KMS-11 (cell line): ENCODE results near the gene EFCAB12.

Experiments used
- H2AFZ ChIP-seq: fragments of 200-600 bp; sonication (generic); 2 replicates; pipeline ENCODE4 v1.6.1; 2016; ENCODE audit warnings: antibody characterized with exemption, mixed run types, low read depth
- H3K27ac ChIP-seq: fragments of 200-600 bp; sonication (generic); 2 replicates; pipeline ENCODE4 v1.6.1; 2016; ENCODE audit warnings: mild to moderate bottlenecking, mixed run types
- H3K27me3 ChIP-seq: fragments of 200-600 bp; sonication (generic); 2 replicates; pipeline ENCODE4 v1.6.1; 2017; ENCODE audit warnings: mild to moderate bottlenecking, low read depth, mixed run types, moderate library complexity; ENCODE audit not compliant: insufficient read depth
- H3K36me3 ChIP-seq: fragments of 200-600 bp; sonication (generic); 2 replicates; pipeline ENCODE4 v1.6.1; 2017; ENCODE audit warnings: mild to moderate bottlenecking, mixed run types; ENCODE audit not compliant: insufficient read depth
- H3K4me1 ChIP-seq: fragments of 200-600 bp; sonication (generic); 2 replicates; pipeline ENCODE4 v1.6.1; 2016; ENCODE audit warnings: mild to moderate bottlenecking, low read depth, mixed run types; ENCODE audit not compliant: poor library complexity, severe bottlenecking
- H3K4me2 ChIP-seq: fragments of 200-600 bp; sonication (generic); 2 replicates; pipeline ENCODE4 v1.7.0; 2016; ENCODE audit warnings: mild to moderate bottlenecking, mixed run types
- H3K4me3 ChIP-seq: fragments of 200-600 bp; sonication (generic); IDR thresholded peaks from 2 replicates; pipeline ENCODE4 v1.6.1; 2017; ENCODE audit warnings: low read depth, low read length, mixed read lengths; ENCODE audit not compliant: insufficient read depth
- H3K79me2 ChIP-seq: fragments of 200-600 bp; sonication (generic); 2 replicates; pipeline ENCODE4 v1.6.1; 2016; ENCODE audit warnings: low read depth, mixed run types; ENCODE audit not compliant: insufficient read depth
- H3K9ac ChIP-seq: fragments of 200-600 bp; sonication (generic); 2 replicates; pipeline ENCODE4 v1.6.1; 2016; ENCODE audit warnings: mild to moderate bottlenecking, mixed run types
- H4K20me1 ChIP-seq: fragments of 200-600 bp; sonication (generic); 2 replicates; pipeline ENCODE4 v1.6.1; 2016; ENCODE audit warnings: mild to moderate bottlenecking, mixed run types; ENCODE audit not compliant: insufficient read depth
- TF ChIP-seq, protein P1 (sequence below): fragments of 200-600 bp; sonication (generic); conservative IDR thresholded peaks from 2 replicates; pipeline ENCODE4 v1.6.1; 2017; ENCODE audit warnings: low read depth, mild to moderate bottlenecking, antibody characterized with exemption, low read length, moderate library complexity, mixed read lengths

Gene EFCAB12

DNA sequence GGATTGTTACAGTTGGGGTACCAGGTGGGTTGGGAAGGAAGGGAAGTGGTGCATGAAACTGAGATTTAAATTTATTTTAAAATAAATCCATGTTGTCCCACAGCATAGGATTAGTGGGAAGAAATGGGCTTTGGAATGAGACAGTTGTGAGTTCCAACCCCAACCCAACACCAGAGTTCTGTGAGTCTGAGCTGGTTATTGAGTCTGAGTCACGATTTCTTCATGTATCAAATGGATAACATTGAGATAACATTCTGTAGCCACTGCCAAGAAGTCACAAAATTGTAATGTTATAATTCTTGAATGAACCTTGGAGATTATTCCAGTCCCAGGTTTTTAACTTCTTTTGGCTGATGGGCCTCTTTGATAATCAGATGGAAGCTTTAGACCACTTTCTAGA is 25.3 kb upstream of the EFCAB12 start:
- Histone ChIP-seq H4K20me1 (no peaks in the 10 kb centered on the region), H3K4me1 (no peaks in the 10 kb centered on the region), H3K36me3 (no peaks in the 10 kb centered on the region), H3K9ac (no peak overlapping the region), H3K4me2 (no peak overlapping the region), H3K79me2 (no peaks in the 10 kb centered on the region), H3K27ac (no peak overlapping the region), H2AFZ (no peak overlapping the region), H3K4me3 (no peak overlapping the region), H3K27me3 (no peaks in the 10 kb centered on the region)
- TF ChIP-seq, protein P1, sequence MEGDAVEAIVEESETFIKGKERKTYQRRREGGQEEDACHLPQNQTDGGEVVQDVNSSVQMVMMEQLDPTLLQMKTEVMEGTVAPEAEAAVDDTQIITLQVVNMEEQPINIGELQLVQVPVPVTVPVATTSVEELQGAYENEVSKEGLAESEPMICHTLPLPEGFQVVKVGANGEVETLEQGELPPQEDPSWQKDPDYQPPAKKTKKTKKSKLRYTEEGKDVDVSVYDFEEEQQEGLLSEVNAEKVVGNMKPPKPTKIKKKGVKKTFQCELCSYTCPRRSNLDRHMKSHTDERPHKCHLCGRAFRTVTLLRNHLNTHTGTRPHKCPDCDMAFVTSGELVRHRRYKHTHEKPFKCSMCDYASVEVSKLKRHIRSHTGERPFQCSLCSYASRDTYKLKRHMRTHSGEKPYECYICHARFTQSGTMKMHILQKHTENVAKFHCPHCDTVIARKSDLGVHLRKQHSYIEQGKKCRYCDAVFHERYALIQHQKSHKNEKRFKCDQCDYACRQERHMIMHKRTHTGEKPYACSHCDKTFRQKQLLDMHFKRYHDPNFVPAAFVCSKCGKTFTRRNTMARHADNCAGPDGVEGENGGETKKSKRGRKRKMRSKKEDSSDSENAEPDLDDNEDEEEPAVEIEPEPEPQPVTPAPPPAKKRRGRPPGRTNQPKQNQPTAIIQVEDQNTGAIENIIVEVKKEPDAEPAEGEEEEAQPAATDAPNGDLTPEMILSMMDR: no peak

DNA sequence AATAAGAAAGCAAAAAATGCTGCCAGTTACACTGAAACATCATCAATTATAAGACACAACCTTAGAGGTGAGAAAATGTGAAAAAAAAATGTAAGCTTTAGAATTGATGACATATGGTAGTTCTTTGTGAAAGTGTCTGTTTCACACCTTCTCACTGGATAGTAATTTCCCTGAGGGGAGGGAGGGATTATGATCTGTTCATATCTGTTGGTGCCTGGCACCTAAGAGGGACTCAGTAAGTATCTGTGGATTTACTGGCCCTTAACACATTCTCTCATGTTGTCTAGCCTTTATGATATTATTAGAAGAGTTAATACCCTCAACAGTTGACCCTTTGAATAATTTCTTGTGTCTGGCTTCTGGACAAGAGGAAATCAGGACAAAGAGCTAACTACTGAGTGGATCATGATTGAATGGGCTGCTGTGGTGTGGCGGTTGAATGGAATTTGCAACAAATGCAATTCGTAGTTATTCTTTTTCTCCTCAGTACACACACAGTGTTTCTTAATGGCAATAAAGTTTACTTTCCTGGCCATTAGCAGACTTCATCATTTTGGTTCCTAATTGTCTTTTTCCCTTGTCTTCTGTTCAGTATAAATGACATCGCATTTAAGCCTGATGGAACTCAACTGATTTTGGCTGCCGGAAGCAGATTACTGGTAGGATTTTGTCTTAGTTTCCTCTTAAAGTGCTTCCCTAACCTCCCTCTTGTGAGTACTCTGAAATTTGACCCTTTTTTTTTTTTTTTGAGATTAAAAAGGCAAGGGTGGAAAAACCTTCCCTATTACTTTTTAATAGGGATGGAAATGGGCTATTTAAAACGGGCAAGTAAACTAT is 21.1 kb upstream of the EFCAB12 start:
- H2AFZ ChIP-seq: no peak overlapping the region
- no peaks in the 10 kb centered on the region for H4K20me1 ChIP-seq
- no peak overlapping the region for H3K4me2 ChIP-seq
- H3K4me1 ChIP-seq: no peaks in the 10 kb centered on the region
- H3K27ac ChIP-seq: no peak overlapping the region
- H3K36me3 ChIP-seq: no peaks in the 10 kb centered on the region
- no peaks in the 10 kb centered on the region for H3K79me2 ChIP-seq
- TF ChIP-seq, protein P1: no peak
- no peaks in the 10 kb centered on the region for H3K27me3 ChIP-seq
- H3K9ac ChIP-seq: no peak overlapping the region
- no peak overlapping the region for H3K4me3 ChIP-seq

DNA sequence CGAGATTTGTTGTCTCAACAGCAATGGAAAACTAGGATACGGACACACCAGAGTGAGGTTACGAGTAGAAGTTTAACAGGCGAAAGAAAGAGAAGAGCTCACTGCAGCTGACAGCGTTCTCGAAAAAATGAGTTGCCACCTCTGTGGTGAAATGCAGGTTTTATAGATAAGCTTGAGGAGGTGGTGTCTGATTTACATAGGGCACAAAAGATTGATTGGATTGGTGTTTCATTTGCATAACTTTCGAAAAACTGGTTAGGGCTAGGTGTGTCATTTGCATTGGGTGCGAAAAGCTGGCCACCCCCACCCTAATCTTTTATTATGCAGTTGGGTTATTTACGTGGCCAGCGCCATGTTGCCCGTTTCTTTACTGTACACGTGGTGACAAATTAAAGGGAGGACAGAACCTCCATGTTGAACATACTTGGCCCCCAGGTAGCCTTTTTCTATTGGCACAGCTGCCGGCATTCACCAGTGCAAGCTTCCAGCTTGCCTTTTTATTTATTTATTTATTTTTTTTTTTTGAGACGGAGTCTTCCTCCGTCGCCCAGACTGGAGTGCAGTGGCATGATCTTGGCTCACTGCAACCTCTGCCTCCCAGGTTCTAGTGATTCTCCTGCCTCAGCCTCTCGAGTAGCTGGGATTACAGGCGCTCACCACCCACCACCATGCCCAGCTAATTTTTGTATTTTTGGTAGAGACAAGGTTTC is 19.9 kb upstream of the EFCAB12 start:
- TF ChIP-seq, protein P1: no peak
- no peaks in the 10 kb centered on the region for H3K36me3 ChIP-seq
- H3K79me2 ChIP-seq: no peaks in the 10 kb centered on the region
- no peak overlapping the region for H3K4me3 ChIP-seq
- H3K9ac ChIP-seq: no peak overlapping the region
- no peaks in the 10 kb centered on the region for H3K27me3 ChIP-seq
- no peaks in the 10 kb centered on the region for H3K4me1 ChIP-seq
- no peak overlapping the region for H3K4me2 ChIP-seq
- no peak overlapping the region for H3K27ac ChIP-seq
- no peak overlapping the region for H2AFZ ChIP-seq
- no peaks in the 10 kb centered on the region for H4K20me1 ChIP-seq

DNA sequence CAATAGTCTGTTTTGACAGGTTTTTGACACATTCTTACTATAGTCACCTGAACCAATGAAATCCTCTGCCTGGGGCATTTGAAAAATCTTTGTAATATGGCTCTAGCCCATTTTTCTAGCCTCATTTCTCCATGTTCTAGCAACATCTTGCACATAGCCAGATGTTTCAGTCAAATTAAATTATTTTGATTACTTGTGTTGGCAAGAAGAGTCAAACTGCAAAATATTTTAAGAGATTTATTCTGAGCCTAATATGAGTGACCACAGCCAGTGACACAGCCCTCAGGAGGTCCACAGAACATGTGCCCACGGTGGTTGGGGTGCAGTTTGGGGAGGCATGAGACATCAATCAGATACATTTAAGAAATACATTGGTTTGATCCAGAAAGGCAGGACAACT is 18.5 kb upstream of the EFCAB12 start:
- H3K27ac ChIP-seq: no peak overlapping the region
- no peak overlapping the region for H2AFZ ChIP-seq
- H3K4me3 ChIP-seq: no peak overlapping the region
- H3K79me2 ChIP-seq: peaks cover 4% of the 10 kb centered on the region; the same call in 1 of the 2 replicates
- no peaks in the 10 kb centered on the region for H3K27me3 ChIP-seq
- no peak overlapping the region for H3K9ac ChIP-seq
- TF ChIP-seq, protein P1: no peak
- no peaks in the 10 kb centered on the region for H4K20me1 ChIP-seq
- peaks cover 2% of the 10 kb centered on the region for H3K4me1 ChIP-seq
- H3K4me2 ChIP-seq: no peak overlapping the region
- H3K36me3 ChIP-seq: no peaks in the 10 kb centered on the region
